GM10248 (cell line): ENCODE data around the gene HAAO.

Experiments used
- CTCF ChIA-PET: fragments of 300-600 bp; sonication (Branson Sonifier 250); formaldehyde crosslinking; extraction: SDS; loops from one replicate; lab custom pipeline; 2021; ENCODE audit warnings: antibody characterized with exemption; lab: Yijun Ruan, JAX
- POLR2A ChIA-PET: fragments of 350-650 bp; sonication (Branson Sonifier 250); formaldehyde crosslinking; extraction: SDS; loops from one replicate; lab custom pipeline; 2020; ENCODE audit warnings: antibody characterized with exemption; lab: Yijun Ruan, JAX
- DNase-seq: peaks from one replicate; pipeline ENCODE4 v3.0.0; 2012; ENCODE audit errors: extremely low spot score
- CTCF ChIP-seq: IDR thresholded peaks from 2 replicates; pipeline ENCODE4 v1.5.1; 2012; ENCODE audit warnings: mild to moderate bottlenecking, low read depth; ENCODE audit errors: extremely low read depth, missing control alignments, control extremely low read depth

Gene HAAO

DNA sequence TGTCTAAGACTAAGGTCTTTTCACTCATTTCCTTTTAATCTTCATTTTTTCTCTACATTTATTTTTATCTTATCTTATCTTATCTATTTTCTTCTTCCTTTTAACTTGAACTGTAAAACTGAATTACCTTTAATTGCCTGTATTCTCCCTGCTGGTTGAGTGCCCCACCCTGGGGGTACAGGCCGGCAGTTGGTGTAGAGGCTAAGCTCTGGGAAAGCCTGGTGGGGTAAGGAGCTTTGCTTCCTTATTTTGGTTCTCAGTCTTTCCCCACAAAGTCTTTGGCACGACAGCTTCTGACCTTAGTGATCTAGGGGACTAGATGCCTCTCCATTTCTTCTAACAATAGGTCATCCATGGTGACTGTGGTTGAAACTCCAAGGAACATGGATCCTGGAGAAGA, 26.8 kb upstream of the HAAO start:
- CTCF ChIA-PET: interaction anchor here (1.3 to 10.4 kb wide), 4 partner anchors 8 to 758 kb away, joined by 3 to 64 read pairs (median 6); no protein-coding TSS in a partner anchor

DNA sequence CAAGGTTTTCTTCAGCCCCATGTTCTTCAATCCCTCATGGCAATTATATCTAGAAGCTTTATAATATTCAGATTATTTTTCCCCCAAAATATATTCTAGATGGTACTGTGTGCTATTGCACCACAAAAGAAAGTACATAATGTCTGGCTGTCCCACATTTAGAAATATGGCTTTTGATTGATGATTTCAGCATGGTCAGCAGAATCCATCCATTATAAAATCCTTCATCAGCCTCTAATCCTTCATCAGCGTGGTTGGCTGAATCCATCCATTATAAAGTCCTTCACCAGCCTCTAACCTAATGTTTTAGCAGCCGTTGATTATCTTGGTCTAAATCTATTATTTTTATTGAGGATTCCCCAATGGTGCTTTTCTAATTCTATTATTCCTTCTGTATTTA, 23.3 kb upstream of the HAAO start:
- ChIA-PET CTCF (interaction anchor here (1.1 to 10.4 kb wide), 4 partner anchors 8 to 17 kb away, joined by 3 to 64 read pairs (median 4); no protein-coding TSS in a partner anchor), POLR2A (no interaction called here)
- no peak for DNase-seq
- TF ChIP-seq CTCF: no peak

More for the DNA sequence above, 26.8 kb upstream of the HAAO start:
- no peak for TF ChIP-seq CTCF
- DNase-seq: no peak
- POLR2A ChIA-PET: no interaction called here

DNA sequence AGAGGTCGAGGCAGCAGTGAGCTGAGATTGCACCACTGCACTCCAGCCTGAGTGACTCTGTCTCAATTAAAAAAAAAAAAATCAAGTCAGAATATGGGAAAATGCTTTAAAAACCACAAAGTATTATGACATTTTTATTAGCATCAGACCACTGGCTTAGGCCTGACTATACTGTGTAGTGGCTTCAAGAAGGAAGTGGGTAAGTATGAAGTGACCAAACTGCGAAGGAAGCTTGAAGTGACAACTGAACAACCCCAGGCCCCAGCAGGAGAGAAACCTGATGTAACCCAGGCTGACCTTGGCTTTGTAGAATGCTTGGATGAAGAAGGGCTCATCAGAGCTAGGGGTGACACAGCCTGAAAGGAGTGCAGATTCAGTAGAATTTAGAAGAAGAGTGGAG, 21.4 kb upstream of the HAAO start:
- no peak for DNase-seq
- ChIA-PET CTCF (interaction anchor here (0.7 to 10.4 kb wide), 12 partner anchors 9 to 671 kb away, joined by 3 to 64 read pairs (median 3); no protein-coding TSS in a partner anchor), POLR2A (no interaction called here)

DNA sequence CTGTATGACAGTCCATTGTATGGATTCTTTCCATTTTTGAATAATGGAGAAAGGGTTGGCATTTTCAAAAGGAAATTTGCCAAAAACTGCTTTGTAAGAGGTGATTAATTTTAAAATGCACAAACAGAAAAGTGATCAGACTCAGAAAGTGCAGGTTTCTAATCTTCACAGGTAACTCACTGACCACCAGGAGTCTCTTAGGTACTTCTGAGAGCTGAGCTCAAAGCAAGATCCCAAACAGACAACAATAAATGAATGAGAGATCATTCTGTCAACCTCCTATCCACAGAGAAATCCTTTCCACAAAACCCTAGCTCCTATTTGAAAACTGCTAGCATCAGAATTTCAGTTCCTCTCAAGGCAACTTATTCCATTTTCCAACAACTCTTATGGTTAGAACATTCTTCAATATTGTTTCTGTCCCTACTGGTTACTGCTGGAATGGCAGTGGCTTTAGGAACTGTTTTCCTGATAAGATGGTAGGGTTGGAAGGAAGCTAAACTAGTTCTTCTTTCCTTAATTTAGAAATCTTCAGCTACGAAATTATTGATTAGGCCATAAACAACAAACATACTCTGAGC, 20.6 kb upstream of the HAAO start:
- ChIA-PET CTCF (interaction anchor here (0.7 to 10.4 kb wide), 12 partner anchors 10 to 151 kb away, joined by 3 to 64 read pairs (median 3); no protein-coding TSS in a partner anchor), POLR2A (no interaction called here)
- TF ChIP-seq CTCF: no peak
- DNase-seq: no peak

More for the DNA sequence above, 21.4 kb upstream of the HAAO start:
- TF ChIP-seq CTCF: no peak

GRCh38 chr2:42810971-42811811, 18.8 kb upstream of the HAAO start:
- peak; percentile 65 for DNase-seq
- TF ChIP-seq CTCF: no peak
- CTCF ChIA-PET: interaction anchor here (0.8 to 10.4 kb wide), 13 partner anchors 8 to 758 kb away, joined by 3 to 64 read pairs (median 3); partner anchors contain the start of gene HAAO
- POLR2A ChIA-PET: interaction anchor here (1.8 to 2.7 kb wide), 2 partner anchors 16 to 19 kb away, joined by 9 to 29 read pairs; partner anchors contain the start of gene HAAO
